A549 (cell line): ENCODE results near the gene GPBP1.

Experiments used
- CHD4 ChIP-seq: fragments of 200-600 bp; sonication (generic); IDR thresholded peaks from 2 replicates; pipeline ENCODE4 v1.6.1; 2016; ENCODE audit warnings: antibody characterized with exemption, mild to moderate bottlenecking, borderline replicate concordance
- EP300 ChIP-seq, 2 experiments: fragments of >200 bp; sonication (Bioruptor Twin); formaldehyde crosslinking; IDR thresholded peaks; 2 replicates in 1 of 2; 3 replicates in 1 of 2; pipeline ENCODE4 v1.6.1; 2016 to 2017
- FOSL2 ChIP-seq, 2 experiments: fragments of 450-650 bp in 1 of 2; fragments of >200 bp in 1 of 2; sonication (Bioruptor Twin) in 1 of 2; formaldehyde crosslinking; IDR thresholded peaks; 2 replicates each; pipeline versions ENCODE4 v1.5.0 to v1.6.1; 2016 to 2020; ENCODE audit warnings: mild to moderate bottlenecking in 1 of 2, moderate library complexity in 1 of 2
- HEYL ChIP-seq: fragments of 250-450 bp; sonication (Bioruptor Pico); IDR thresholded peaks from 2 replicates; pipeline ENCODE4 v1.8.0; 2021; ENCODE audit warnings: mild to moderate bottlenecking, moderate library complexity
- MAFK ChIP-seq: fragments of 450-650 bp; IDR thresholded peaks from 2 replicates; pipeline ENCODE4 v1.6.1; 2014; ENCODE audit not compliant: partially characterized antibody
- NPAS2 ChIP-seq: fragments of 250-450 bp; sonication (Bioruptor Pico); IDR thresholded peaks from 2 replicates; pipeline ENCODE4 v1.8.0; 2022; ENCODE audit warnings: mild to moderate bottlenecking, moderate library complexity, borderline replicate concordance
- PBX3 ChIP-seq: IDR thresholded peaks from 2 replicates; pipeline ENCODE4 v1.6.1; 2012
- POLR2A ChIP-seq: IDR thresholded peaks from 2 replicates; pipeline ENCODE4 v1.6.1; 2012; ENCODE audit warnings: mild to moderate bottlenecking, low read length
- POLR2AphosphoS2 ChIP-seq: conservative IDR thresholded peaks from 2 replicates; pipeline ENCODE4 v1.6.1; 2012; ENCODE audit warnings: low read length, improper control_type of control experiment, inconsistent platforms
- RAD21 ChIP-seq, 2 experiments: fragments of >200 bp in 1 of 2; sonication (Bioruptor Twin) in 1 of 2; formaldehyde crosslinking in 1 of 2; IDR thresholded peaks in 1 of 2; conservative IDR thresholded peaks in 1 of 2; 2 replicates in 1 of 2; 3 replicates in 1 of 2; pipeline ENCODE4 v1.6.1; 2012 to 2018; ENCODE audit warnings: inconsistent platforms in 1 of 2
- RFX5 ChIP-seq: fragments of 450-650 bp; IDR thresholded peaks from 2 replicates; pipeline ENCODE4 v1.7.1; 2014; ENCODE audit warnings: antibody characterized with exemption, mild to moderate bottlenecking, moderate library complexity
- SMC3 ChIP-seq: fragments of >200 bp; sonication (Bioruptor Twin); formaldehyde crosslinking; IDR thresholded peaks from 3 replicates; pipeline ENCODE4 v1.6.1; 2018; ENCODE audit warnings: inconsistent platforms
- TF ChIP-seq, protein P1 (sequence below): fragments of >200 bp; sonication (Bioruptor Twin); formaldehyde crosslinking; IDR thresholded peaks from 3 replicates; pipeline ENCODE4 v1.5.1; 2016

GRCh38 chr5:57313716-57314115, 139.9 kb downstream of the GPBP1 start:
- TF ChIP-seq, protein P1, sequence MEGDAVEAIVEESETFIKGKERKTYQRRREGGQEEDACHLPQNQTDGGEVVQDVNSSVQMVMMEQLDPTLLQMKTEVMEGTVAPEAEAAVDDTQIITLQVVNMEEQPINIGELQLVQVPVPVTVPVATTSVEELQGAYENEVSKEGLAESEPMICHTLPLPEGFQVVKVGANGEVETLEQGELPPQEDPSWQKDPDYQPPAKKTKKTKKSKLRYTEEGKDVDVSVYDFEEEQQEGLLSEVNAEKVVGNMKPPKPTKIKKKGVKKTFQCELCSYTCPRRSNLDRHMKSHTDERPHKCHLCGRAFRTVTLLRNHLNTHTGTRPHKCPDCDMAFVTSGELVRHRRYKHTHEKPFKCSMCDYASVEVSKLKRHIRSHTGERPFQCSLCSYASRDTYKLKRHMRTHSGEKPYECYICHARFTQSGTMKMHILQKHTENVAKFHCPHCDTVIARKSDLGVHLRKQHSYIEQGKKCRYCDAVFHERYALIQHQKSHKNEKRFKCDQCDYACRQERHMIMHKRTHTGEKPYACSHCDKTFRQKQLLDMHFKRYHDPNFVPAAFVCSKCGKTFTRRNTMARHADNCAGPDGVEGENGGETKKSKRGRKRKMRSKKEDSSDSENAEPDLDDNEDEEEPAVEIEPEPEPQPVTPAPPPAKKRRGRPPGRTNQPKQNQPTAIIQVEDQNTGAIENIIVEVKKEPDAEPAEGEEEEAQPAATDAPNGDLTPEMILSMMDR: no peak
- TF ChIP-seq MAFK (no peak), PBX3 (no peak), RFX5 (no peak), RAD21 (conservative IDR thresholded peaks at IDR 0.05 in 1 of 2, IDR thresholded peaks at IDR 0.05 in 1 of 2) (no peak), EP300 (IDR thresholded peaks at IDR 0.05) (no peak), CHD4 (no peak), POLR2AphosphoS2 (no peak), HEYL (no peak), SMC3 (no peak), NPAS2 (CRISPR knock-in tag) (no peak), POLR2A (no peak), FOSL2 (IDR thresholded peaks at IDR 0.05) (no peak), FOSL2 (CRISPR knock-in tag; IDR thresholded peaks at IDR 0.05) (no peak)
